GM10266 (cell line): ENCODE results near the gene GATA6.

Experiments used
- DNase-seq: peaks from one replicate; pipeline ENCODE4 v3.0.0; 2012; ENCODE audit errors: extremely low spot score
- CTCF ChIP-seq: IDR thresholded peaks from 2 replicates; pipeline ENCODE4 v1.5.1; 2012; ENCODE audit warnings: mild to moderate bottlenecking, low read depth; ENCODE audit not compliant: control insufficient read depth, insufficient read depth; ENCODE audit errors: missing control alignments

The GATA6 gene

GRCh38 chr18:22221350-22221749, 52.0 kb downstream of the GATA6 start:
- DNase-seq: no peak

GRCh38 chr18:22223254-22223964, 54.0 kb downstream of the GATA6 start:
- TF ChIP-seq CTCF: no peak

More at GRCh38 chr18:22221350-22221749, 52.0 kb downstream of the GATA6 start:
- TF ChIP-seq CTCF: no peak

GRCh38 chr18:22223965-22224322, 54.6 kb downstream of the GATA6 start:
- DNase-seq: no peak
- TF ChIP-seq CTCF: no peak

More at GRCh38 chr18:22223254-22223964, 54.0 kb downstream of the GATA6 start:
- no peak for DNase-seq

GRCh38 chr18:22224339-22224738, 55.0 kb downstream of the GATA6 start:
- DNase-seq: no peak
- TF ChIP-seq CTCF: no peak

GRCh38 chr18:22226801-22227200, 57.4 kb downstream of the GATA6 start:
- no peak for TF ChIP-seq CTCF
- DNase-seq: no peak

GRCh38 chr18:22228976-22229375, 59.6 kb downstream of the GATA6 start:
- DNase-seq: no peak
- no peak for TF ChIP-seq CTCF

GRCh38 chr18:22229456-22230124, 60.2 kb downstream of the GATA6 start:
- no peak for DNase-seq
- no peak for TF ChIP-seq CTCF
